ENCODE data around the gene RAB22A. TPM values are rescaled to one million over a fixed set of nuclear protein-coding genes. Genes with fewer than 3 reads are reported as not detected.
"Not testable (repeated sequence)": the region's sequence is repeated elsewhere in the genome, so short reads cannot be mapped to it uniquely, and the experiment has no call there.

The RAB22A gene
- total RNA-seq, 2 donors from 2014 or later = 11.8 to 15.8 TPM

- no peak overlapping the region for H3K27ac Mint-ChIP-seq
- H3K9me3 Mint-ChIP-seq = no peaks in the 10 kb centered on the region
- DNase-seq (ENCODE audit: low spot score in 2 of 2) (no peak), ATAC-seq (no peak)
- peaks cover 0 to 9% of the 10 kb centered on the region in 2 donors for H3K36me3 Mint-ChIP-seq
Observed at GRCh38 chr20:58362206-58362516, 52.6 kb downstream of the RAB22A start.

DNA sequence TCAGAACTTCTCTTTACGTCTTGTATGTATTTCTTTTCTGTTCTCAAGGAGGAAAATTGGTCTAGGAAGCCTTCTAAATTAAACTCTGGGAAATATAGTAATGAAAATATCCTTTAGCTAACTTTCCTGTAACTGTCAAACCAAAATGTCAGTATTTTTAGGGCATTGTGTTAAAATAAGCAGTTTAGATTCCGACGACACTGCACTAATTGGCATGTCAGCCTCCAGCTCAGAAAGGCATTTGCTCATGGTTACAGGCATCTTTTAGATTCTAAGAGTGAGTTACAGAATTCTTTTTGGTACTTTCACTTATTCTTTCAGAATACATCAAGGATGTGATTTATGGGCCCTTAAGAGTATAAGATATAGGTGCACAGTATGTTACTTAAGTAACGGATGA lies 53.5 kb downstream of the RAB22A start:
- Mint-ChIP-seq H3K36me3 (peaks cover 0 to 9% of the 10 kb centered on the region in 2 donors), H3K9me3 (no peaks in the 10 kb centered on the region), H3K27ac (peak overlapping the region in 1 of 2 donors; percentile 17)
- DNase-seq (ENCODE audit: low spot score in 2 of 2) (no peak), ATAC-seq (no peak)

DNA sequence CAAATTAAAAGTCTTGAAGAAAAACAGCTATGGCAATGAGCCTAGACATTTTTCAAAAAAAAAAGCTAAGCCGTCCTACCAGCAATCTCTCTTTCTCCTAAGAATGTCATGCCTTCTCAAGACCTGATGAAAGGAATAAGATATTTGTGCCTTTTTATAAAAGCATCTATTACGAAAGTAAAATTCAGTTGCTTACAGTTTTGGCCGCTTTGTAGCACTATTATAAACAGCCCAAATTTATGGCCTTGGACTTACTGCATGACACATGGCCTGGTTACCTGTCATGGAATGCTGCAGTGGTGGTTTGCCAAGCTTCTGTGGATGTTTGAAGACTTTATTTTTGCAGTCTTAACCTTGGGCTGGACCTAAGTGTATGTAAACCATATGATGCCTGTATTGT lies 57.4 kb downstream of the RAB22A start:
- H3K9me3 Mint-ChIP-seq = no peaks in the 10 kb centered on the region
- H3K36me3 Mint-ChIP-seq = peaks cover 0 to 9% of the 10 kb centered on the region in 2 donors
- no peak overlapping the region for H3K27ac Mint-ChIP-seq
- ATAC-seq = no peak
- DNase-seq (ENCODE audit: low spot score in 2 of 2) = no peak

DNA sequence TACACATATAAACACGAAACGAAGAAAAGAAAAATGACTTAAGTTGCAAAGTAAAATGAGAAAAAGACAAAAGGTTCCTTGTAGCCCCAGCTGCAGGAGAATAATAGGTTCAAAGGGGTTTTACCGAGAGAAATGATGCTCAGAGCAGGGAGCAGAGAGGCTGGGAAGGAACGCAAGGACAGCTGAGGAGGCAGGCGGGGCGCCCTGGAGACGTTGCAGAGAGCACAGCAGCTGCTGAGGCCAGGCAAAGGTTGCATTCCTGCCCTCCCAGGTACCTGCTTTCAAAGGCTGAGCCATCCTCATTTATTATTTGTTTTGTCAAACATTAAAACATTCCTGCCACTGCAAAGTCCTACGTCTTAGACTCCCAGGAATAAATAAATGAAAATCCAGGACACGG lies 63.3 kb downstream of the RAB22A start:
- DNase-seq (ENCODE audit: low spot score in 2 of 2) (no peak), ATAC-seq (no peak)
- Mint-ChIP-seq H3K9me3 (no peaks in the 10 kb centered on the region), H3K36me3 (no peaks in the 10 kb centered on the region), H3K27ac (no peak overlapping the region)

DNA sequence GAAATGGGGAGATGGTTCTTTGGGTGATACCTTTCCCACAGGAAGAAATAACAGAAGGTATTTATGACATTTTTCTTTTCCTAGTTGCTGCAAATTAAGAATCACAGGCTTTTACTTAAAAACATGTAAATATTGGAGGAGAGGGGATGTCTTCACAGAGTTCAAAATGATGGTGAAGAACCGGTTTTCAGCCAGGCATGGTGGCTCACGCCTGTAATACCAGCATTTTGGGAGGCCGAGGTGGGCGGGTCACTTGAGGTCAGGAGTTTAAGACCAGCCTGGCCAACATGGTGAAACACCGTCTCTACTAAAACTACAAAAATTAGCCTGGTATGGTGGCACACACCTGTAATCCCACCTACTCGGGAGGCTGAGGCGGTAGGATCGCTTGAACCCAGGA lies 63.8 kb downstream of the RAB22A start:
- H3K9me3 Mint-ChIP-seq; H3K27ac Mint-ChIP-seq; H3K36me3 Mint-ChIP-seq; ATAC-seq; DNase-seq (ENCODE audit: low spot score in 2 of 2): not testable (repeated sequence)

- Mint-ChIP-seq H3K27ac (peak overlapping the region in 1 of 2 donors; percentile 46), H3K36me3 (no peaks in the 10 kb centered on the region), H3K9me3 (no peaks in the 10 kb centered on the region)
- DNase-seq (ENCODE audit: low spot score in 2 of 2) (no peak), ATAC-seq (no peak)
Observed at GRCh38 chr20:58374027-58374850, 64.7 kb downstream of the RAB22A start.

- H3K36me3 Mint-ChIP-seq = no peaks in the 10 kb centered on the region
- no peaks in the 10 kb centered on the region for H3K9me3 Mint-ChIP-seq
- no peak for DNase-seq (ENCODE audit: low spot score in 2 of 2)
- no peak for ATAC-seq
- peak overlapping the region in 1 of 2 donors; percentile 8 for H3K27ac Mint-ChIP-seq
Observed at GRCh38 chr20:58374906-58375758, 65.6 kb downstream of the RAB22A start.

- peaks cover 2 to 3% of the 10 kb centered on the region in 2 donors for H3K9me3 Mint-ChIP-seq
- DNase-seq (ENCODE audit: low spot score in 2 of 2) (no peak), ATAC-seq (no peak)
- peaks cover under 1 to 3% of the 10 kb centered on the region in 2 donors for H3K36me3 Mint-ChIP-seq
- H3K27ac Mint-ChIP-seq = no peak overlapping the region
Observed at GRCh38 chr20:58375759-58376352, 66.3 kb downstream of the RAB22A start.

DNA sequence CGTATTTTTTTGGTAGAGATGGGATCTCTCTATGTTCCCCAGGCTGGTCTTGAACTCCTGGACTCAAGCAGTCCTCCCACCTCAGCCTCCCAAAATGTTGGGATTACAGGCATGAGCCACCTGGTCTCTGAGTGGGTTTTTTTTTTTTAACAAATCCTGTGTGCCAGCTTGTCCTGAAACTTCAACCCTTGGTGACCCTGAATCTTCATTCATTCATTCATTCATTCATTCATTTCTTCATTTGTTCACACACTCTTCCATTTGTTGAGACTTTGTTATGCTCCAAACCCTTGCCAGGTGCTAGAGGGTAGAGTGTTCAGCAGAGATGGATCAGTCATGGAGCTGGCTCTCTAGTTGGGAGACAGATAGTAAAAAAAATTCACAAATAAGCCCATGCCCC lies 67.5 kb downstream of the RAB22A start:
- ATAC-seq (no peak), DNase-seq (ENCODE audit: low spot score in 2 of 2) (no peak)
- H3K27ac Mint-ChIP-seq = no peak overlapping the region
- H3K9me3 Mint-ChIP-seq = peaks cover 9 to 11% of the 10 kb centered on the region in 2 donors
- H3K36me3 Mint-ChIP-seq = peaks cover 8 to 11% of the 10 kb centered on the region in 2 donors

DNA sequence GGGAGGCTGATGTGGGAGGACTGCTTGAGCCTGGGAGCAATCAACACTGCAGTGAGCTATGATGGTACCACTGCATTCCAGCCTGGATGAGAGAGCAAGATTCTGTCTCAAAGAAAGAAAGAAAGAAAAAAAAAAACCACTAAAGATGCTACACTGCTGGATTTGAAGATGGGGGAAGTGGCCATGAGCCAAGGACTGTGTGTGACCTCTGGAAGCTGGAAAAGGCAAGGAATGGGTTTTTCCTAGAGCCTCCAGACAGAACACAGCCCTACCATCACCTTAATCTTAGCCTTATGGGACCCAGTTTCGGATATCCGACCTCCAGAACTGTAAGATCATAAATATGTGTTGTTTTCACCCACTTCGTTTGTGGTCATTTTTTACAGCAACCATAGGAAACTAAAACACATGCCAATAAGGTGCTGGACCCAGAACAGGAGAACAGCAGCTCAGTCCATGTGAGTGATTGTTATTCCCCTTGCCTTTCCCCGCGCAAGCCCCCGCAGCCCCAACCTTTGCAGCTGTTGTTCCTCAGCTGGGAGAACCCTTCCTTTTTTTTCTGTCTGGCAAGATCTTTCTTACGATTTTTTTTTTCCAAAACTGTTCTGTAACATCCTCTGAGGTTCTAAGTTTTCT lies 68.4 kb downstream of the RAB22A start:
- Mint-ChIP-seq H3K27ac (peak overlapping the region in 1 of 2 donors; percentile 61), H3K9me3 (peaks cover 9 to 11% of the 10 kb centered on the region in 2 donors), H3K36me3 (peaks cover 8 to 11% of the 10 kb centered on the region in 2 donors)
- no peak for ATAC-seq
- DNase-seq (ENCODE audit: low spot score in 2 of 2) = no peak

GRCh38 chr20:58378704-58379103 lies 69.2 kb downstream of the RAB22A start:
- Mint-ChIP-seq H3K36me3 (peaks cover 8 to 11% of the 10 kb centered on the region in 2 donors), H3K9me3 (peaks cover 9 to 11% of the 10 kb centered on the region in 2 donors), H3K27ac (no peak overlapping the region)
- ATAC-seq = no peak
- DNase-seq (ENCODE audit: low spot score in 2 of 2) = no peak

DNA sequence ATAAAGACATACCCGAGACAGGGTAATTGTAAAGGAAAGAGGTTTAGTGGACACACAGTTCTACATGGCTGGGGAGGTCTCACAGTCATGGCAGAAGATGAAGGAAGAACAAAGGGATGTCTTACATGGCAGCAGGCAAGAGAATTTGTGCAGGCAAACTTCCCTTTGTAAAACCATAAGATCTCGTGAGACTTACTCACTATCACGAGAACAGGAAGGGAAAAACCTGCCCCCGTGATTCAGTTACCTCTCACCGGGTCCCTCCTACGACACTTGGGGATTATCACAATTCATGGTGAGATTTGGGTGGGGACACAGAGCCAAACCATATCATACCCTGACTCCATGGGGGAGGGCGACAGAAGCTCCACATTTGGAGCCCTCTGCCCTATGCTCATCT lies 72.1 kb downstream of the RAB22A start:
- DNase-seq (ENCODE audit: low spot score in 2 of 2) (no peak), ATAC-seq (no peak)
- H3K27ac Mint-ChIP-seq = no peak overlapping the region
- H3K9me3 Mint-ChIP-seq = peaks cover 9 to 11% of the 10 kb centered on the region in 2 donors
- H3K36me3 Mint-ChIP-seq = peaks cover 8 to 11% of the 10 kb centered on the region in 2 donors

DNA sequence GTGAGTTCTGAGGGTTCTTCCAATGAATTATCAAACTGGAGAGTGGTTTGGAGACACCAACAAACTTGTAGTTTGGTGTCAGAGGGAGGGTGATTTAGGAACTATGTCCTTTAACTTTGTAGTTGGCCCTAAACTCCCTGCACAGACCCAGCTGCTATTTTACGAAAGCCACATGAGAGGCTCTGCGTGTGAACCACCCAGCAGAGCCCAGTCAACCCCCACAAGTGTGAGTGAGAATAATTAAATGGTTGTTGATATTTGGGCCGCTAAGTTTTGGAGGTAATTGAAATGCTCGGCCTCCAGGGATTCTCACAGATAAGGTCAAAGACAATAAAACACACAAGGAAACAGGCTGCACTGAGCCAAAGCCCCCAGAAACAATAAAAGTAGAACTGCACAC lies 72.6 kb downstream of the RAB22A start:
- peaks cover 9 to 11% of the 10 kb centered on the region in 2 donors for H3K9me3 Mint-ChIP-seq
- no peak overlapping the region for H3K27ac Mint-ChIP-seq
- ATAC-seq (no peak), DNase-seq (ENCODE audit: low spot score in 2 of 2) (no peak)
- peaks cover 8 to 11% of the 10 kb centered on the region in 2 donors for H3K36me3 Mint-ChIP-seq

DNA sequence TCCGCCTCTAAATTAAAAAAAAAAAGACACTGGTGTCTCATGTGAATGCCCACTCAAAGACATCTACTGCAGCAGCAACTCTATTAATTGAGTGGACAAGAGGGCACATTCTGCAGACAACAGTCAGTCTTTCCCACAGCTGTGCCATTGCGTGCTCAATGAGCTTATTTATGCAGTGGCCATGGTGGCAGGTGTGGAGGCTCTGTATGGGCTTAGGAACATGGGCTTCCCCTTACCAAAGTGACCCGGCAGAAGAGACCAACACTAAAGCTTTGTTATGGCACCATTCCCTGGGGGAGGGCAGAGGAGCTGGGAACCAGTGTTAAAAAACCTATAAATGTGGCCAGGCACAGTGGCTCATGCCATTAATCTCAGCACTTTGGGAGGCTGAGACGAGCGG lies 75.3 kb downstream of the RAB22A start:
- H3K9me3 Mint-ChIP-seq = peaks cover 9 to 12% of the 10 kb centered on the region in 2 donors
- H3K36me3 Mint-ChIP-seq = peaks cover 11 to 14% of the 10 kb centered on the region in 2 donors
- DNase-seq (ENCODE audit: low spot score in 2 of 2) (no peak), ATAC-seq (no peak)
- H3K27ac Mint-ChIP-seq = no peak overlapping the region

GRCh38 chr20:58388028-58388601 lies 78.6 kb downstream of the RAB22A start:
- Mint-ChIP-seq H3K9me3 (peaks cover 0 to 8% of the 10 kb centered on the region in 2 donors), H3K36me3 (peaks cover 19 to 35% of the 10 kb centered on the region in 2 donors), H3K27ac (no peak overlapping the region)
- DNase-seq (ENCODE audit: low spot score in 2 of 2) (no peak), ATAC-seq (no peak)

GRCh38 chr20:58388882-58389323 lies 79.4 kb downstream of the RAB22A start, which contains the start of gene VAPB:
Gene VAPB, plus strand, starts transcription at chr20:58389229. Its CDS starts 231 bp downstream, at chr20:58389460.
- H3K36me3 Mint-ChIP-seq = peaks cover 19 to 41% of the 10 kb centered on the region in 2 donors
- DNase-seq (ENCODE audit: low spot score in 2 of 2) (peak; percentile 98), ATAC-seq (peak; percentile 98 to 100)
- H3K9me3 Mint-ChIP-seq = peaks cover 0 to 8% of the 10 kb centered on the region in 2 donors
- H3K27ac Mint-ChIP-seq = peak within 1 kb of the TSS; percentile 94 to 95
